Endodermal cell (in vitro differentiated cells): ENCODE data around the gene MYO1H. TPM values are rescaled to one million over a fixed set of nuclear protein-coding genes. Genes with fewer than 3 reads are reported as not detected.

Experiments used
- DNase-seq: peaks from one replicate; pipeline ENCODE4 v3.0.0-alpha.2; 2017
- H3K27ac ChIP-seq: 2 replicates; pipeline ENCODE4 v1.5.1; 2013; ENCODE audit warnings: mild to moderate bottlenecking, low read depth, low read length, moderate library complexity
- H3K27me3 ChIP-seq: 2 replicates; pipeline ENCODE4 v1.6.1; 2013; ENCODE audit warnings: mild to moderate bottlenecking, low read length, moderate library complexity; ENCODE audit not compliant: insufficient read depth, control insufficient read depth, poor library complexity, severe bottlenecking
- H3K36me3 ChIP-seq: 2 replicates; pipeline ENCODE4 v1.7.0; 2013; ENCODE audit warnings: mild to moderate bottlenecking, low read length, moderate library complexity; ENCODE audit not compliant: control insufficient read depth, insufficient read depth
- H3K4me1 ChIP-seq: one replicate; pipeline ENCODE4 v1.7.0; 2013; ENCODE audit warnings: low read length; ENCODE audit not compliant: control insufficient read depth, insufficient read depth
- H3K4me3 ChIP-seq: 2 replicates; pipeline ENCODE4 v1.5.1; 2013; ENCODE audit warnings: mild to moderate bottlenecking, low read length, moderate library complexity
- H3K9ac ChIP-seq: 2 replicates; pipeline ENCODE4 v1.6.1; 2013; ENCODE audit warnings: mild to moderate bottlenecking, low read length, moderate library complexity; ENCODE audit not compliant: poor library complexity, severe bottlenecking; ENCODE audit errors: extremely low read depth
- H3K9me3 ChIP-seq: 2 replicates; pipeline ENCODE4 v1.6.1; 2013; ENCODE audit warnings: mild to moderate bottlenecking, low read length, moderate library complexity; ENCODE audit not compliant: control insufficient read depth
- H3K27ac Mint-ChIP-seq: 2 replicates; pipeline ENCODE4 v1.8.0; 2020; ENCODE audit warnings: mixed read lengths
- H3K27me3 Mint-ChIP-seq: 2 replicates; pipeline ENCODE4 v1.8.0; 2021; ENCODE audit warnings: mild to moderate bottlenecking, mixed read lengths; ENCODE audit not compliant: insufficient read depth
- H3K36me3 Mint-ChIP-seq: 2 replicates; pipeline ENCODE4 v1.8.0; 2020; ENCODE audit warnings: low read depth, mixed read lengths
- H3K4me1 Mint-ChIP-seq: 2 replicates; pipeline ENCODE4 v1.8.0; 2020; ENCODE audit warnings: mixed read lengths
- H3K4me3 Mint-ChIP-seq: 2 replicates; pipeline ENCODE4 v1.8.0; 2020; ENCODE audit warnings: mild to moderate bottlenecking, moderate library complexity, mixed read lengths
- H3K9me3 Mint-ChIP-seq: 2 replicates; pipeline ENCODE4 v1.8.0; 2020; ENCODE audit warnings: mild to moderate bottlenecking, mixed read lengths
- WGBS, 2 experiments: methylation state at CpG; one replicate each; pipeline versions ENCODE4 v1.1.5 to v1.1.7; 2013; ENCODE audit warnings: missing lambda C conversion rate in 2 of 2, mixed read lengths in 1 of 2; ENCODE audit not compliant: insufficient coverage in 1 of 2, insufficient read length in 1 of 2; 5-methylcytosine and 5-hydroxymethylcytosine counted together
- total RNA-seq, 2 donors: library from RNA; stranded (reverse); fragmentation: NEBNext Ultra II Directional in 1 of 2; extraction: Animal tissue kit (Norgen Biotek cat#: 25700) in 1 of 2; gene quantifications; 2 replicates in 1 of 2; 3 replicates in 1 of 2; pipeline ENCODE4 v1.2.1, GENCODE V29; 2021
- TF ChIP-seq, protein P1 (sequence below): fragments of 200-600 bp; sonication (generic); conservative IDR thresholded peaks from 2 replicates; pipeline ENCODE4 v1.5.0; 2021; ENCODE audit warnings: antibody characterized with exemption, mild to moderate bottlenecking

The MYO1H gene
- total RNA-seq, 2 donors from 2014 or later: not detected

DNA sequence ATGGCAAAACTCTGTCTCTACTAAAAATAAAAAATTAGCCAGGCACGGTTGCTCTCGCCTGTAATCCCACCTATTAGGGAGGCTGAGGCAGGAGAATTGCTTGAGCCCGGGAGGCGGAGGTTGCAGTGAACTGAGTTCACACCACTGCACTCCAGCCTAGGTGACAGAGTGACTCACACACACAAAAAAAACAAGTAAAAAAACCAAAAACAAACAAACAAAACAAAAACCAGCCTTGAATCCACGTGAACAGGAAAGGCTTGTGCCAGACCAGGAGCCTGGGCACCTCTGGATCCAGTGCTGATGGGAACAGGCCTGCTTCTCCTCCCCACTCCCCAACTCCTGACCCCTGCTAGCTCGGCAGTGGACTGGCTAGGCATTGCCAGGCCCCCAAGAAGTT is 42.2 kb upstream of the MYO1H start:
- Histone ChIP-seq H3K4me3 (no peak overlapping the region), H3K9ac (no peak overlapping the region), H3K9me3 (no peaks in the 10 kb centered on the region), H3K27me3 (peaks cover 16% of the 10 kb centered on the region), H3K36me3 (no peaks in the 10 kb centered on the region), H3K4me1 (peaks cover 31% of the 10 kb centered on the region), H3K27ac (no peak overlapping the region)
- WGBS, 2 experiments: 82 to 85% methylated on average over 4 to 6 of the region's 6 CpGs
- DNase-seq: no peak
- TF ChIP-seq, protein P1, sequence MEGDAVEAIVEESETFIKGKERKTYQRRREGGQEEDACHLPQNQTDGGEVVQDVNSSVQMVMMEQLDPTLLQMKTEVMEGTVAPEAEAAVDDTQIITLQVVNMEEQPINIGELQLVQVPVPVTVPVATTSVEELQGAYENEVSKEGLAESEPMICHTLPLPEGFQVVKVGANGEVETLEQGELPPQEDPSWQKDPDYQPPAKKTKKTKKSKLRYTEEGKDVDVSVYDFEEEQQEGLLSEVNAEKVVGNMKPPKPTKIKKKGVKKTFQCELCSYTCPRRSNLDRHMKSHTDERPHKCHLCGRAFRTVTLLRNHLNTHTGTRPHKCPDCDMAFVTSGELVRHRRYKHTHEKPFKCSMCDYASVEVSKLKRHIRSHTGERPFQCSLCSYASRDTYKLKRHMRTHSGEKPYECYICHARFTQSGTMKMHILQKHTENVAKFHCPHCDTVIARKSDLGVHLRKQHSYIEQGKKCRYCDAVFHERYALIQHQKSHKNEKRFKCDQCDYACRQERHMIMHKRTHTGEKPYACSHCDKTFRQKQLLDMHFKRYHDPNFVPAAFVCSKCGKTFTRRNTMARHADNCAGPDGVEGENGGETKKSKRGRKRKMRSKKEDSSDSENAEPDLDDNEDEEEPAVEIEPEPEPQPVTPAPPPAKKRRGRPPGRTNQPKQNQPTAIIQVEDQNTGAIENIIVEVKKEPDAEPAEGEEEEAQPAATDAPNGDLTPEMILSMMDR: no peak
- peaks cover 29% of the 10 kb centered on the region for H3K27me3 Mint-ChIP-seq
- no peak overlapping the region for H3K27ac Mint-ChIP-seq
- no peak overlapping the region for H3K4me3 Mint-ChIP-seq
- no peaks in the 10 kb centered on the region for H3K9me3 Mint-ChIP-seq
- no peaks in the 10 kb centered on the region for H3K36me3 Mint-ChIP-seq
- H3K4me1 Mint-ChIP-seq: peaks cover 42% of the 10 kb centered on the region

DNA sequence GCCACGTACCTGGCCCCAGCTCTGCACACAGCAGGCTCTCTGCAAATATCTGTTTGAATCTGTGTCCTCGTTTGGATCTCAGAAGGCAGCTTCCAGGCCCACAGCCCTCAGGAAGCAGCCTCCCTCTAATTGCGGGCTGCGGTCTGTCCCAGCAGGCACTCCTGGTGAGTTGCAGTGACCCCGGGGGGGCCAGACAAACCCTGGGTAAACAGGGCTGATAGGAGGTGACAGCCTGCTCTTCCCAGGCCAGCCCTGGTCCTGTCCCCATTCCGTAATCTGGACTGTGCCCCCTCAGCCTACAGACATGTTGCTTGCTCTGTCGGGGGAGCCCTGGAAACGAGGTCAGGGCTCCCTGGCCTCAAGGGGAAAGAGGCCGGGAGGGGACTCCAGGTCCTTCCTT is 40.6 kb upstream of the MYO1H start:
- no peaks in the 10 kb centered on the region for H3K36me3 ChIP-seq
- TF ChIP-seq, protein P1: no peak
- peaks cover 31% of the 10 kb centered on the region for H3K27me3 ChIP-seq
- peak; percentile 84 for DNase-seq
- no peak overlapping the region for H3K9ac ChIP-seq
- Mint-ChIP-seq H3K36me3 (no peaks in the 10 kb centered on the region), H3K4me1 (peaks cover 43% of the 10 kb centered on the region), H3K27ac (no peak overlapping the region), H3K4me3 (no peak overlapping the region), H3K27me3 (peaks cover 42% of the 10 kb centered on the region), H3K9me3 (no peaks in the 10 kb centered on the region)
- H3K4me1 ChIP-seq: peaks cover 31% of the 10 kb centered on the region
- H3K27ac ChIP-seq: no peak overlapping the region
- no peaks in the 10 kb centered on the region for H3K9me3 ChIP-seq
- WGBS, 2 experiments: 44 to 45% methylated on average over 5 to 9 of the region's 9 CpGs
- H3K4me3 ChIP-seq: no peak overlapping the region

DNA sequence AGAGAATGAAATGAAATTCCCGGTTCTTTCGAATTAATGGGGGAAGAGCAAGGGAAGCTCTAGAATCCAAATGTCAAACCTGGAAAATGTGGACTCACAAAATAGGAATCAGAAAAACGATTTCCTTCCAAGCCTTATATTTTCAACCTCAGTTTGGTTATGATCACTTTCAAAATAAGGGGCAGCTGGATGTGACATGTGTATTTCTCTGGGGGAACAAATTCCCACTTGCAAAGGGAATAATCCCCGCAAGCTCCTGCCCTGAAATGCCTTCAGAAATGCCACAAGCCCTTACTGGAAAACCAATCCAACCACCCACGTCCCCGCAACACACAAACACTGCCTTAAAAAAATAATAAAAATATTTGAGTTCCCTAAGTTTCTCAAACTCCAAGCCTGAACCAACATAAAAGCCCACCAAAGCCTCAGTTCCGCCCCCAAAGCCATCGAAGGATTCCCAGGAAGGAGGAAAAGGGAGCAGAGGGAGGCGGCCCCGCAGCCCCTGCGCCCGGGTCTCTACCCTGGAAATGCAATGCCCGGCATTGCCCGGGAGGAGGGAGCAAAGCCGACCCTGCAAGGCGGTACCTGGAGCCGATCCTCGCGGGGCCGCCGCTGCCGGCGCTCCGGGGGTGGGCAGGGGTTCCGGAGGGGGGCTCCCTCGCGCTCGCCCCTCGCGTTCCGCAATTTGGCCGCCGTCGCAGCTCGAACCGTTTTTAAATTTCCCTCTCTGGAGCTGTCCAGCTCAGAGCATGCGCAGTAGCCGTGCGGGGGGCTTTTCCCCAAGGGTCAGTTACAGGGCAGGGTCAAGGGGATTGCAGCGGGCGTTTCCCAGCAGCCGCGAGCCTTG is 38.9 kb upstream of the MYO1H start, which contains the start of gene FOXN4:
Gene FOXN4, minus strand, starts transcription at position 751 of the 847 bp plus-strand sequence. CDS start 963 bp downstream, outside the sequence.
- peaks cover 57% of the 10 kb centered on the region for H3K27me3 Mint-ChIP-seq
- Histone ChIP-seq H3K36me3 (no peaks in the 10 kb centered on the region), H3K9me3 (no peaks in the 10 kb centered on the region), H3K4me1 (peaks cover 24% of the 10 kb centered on the region), H3K27ac (no peak within 1 kb of the TSS), H3K9ac (no peak within 1 kb of the TSS), H3K4me3 (peak within 1 kb of the TSS; percentile 76), H3K27me3 (peaks cover 45% of the 10 kb centered on the region)
- no peaks in the 10 kb centered on the region for H3K9me3 Mint-ChIP-seq
- WGBS, 2 experiments: 9 to 11% methylated on average over 14 to 40 of the region's 43 CpGs
- peaks cover 35% of the 10 kb centered on the region for H3K4me1 Mint-ChIP-seq
- peak; percentile 94 for DNase-seq
- H3K27ac Mint-ChIP-seq: no peak within 1 kb of the TSS
- H3K36me3 Mint-ChIP-seq: no peaks in the 10 kb centered on the region
- TF ChIP-seq, protein P1: peak; percentile 52
- H3K4me3 Mint-ChIP-seq: peak within 1 kb of the TSS; percentile 74
